Measurements from ENCODE around the gene NELFE.

The NELFE gene

GRCh38 chr6:31966997-31967925 is 8.5 kb upstream of the NELFE start:
- Histone ChIP-seq H3K4me3 (IDR thresholded peaks at IDR 0.05; ENCODE audit: insufficient read depth, low read depth, low read length) (no peak overlapping the region), H3K79me2 (ENCODE audit: insufficient read depth, low read depth) (no peaks in the 10 kb centered on the region), H3K4me2 (no peak overlapping the region), H3K27ac (no peak overlapping the region), H2AFZ (ENCODE audit: low read depth) (no peak overlapping the region), H4K20me1 (ENCODE audit: insufficient read depth) (no peaks in the 10 kb centered on the region), H3K27me3 (ENCODE audit: insufficient read depth, low read depth) (no peaks in the 10 kb centered on the region), H3K36me3 (ENCODE audit: insufficient read depth) (0 out of 2 replicates have a peak, but pooled peaks cover under 1% of the 10 kb centered on the region), H3K4me1 (ENCODE audit: low read depth, poor library complexity, severe bottlenecking) (peaks cover 4% of the 10 kb centered on the region), H3K9ac (no peak overlapping the region)
- TF ChIP-seq CTCF (conservative IDR thresholded peaks at IDR 0.05; ENCODE audit: low read depth, low read length) = no peak

- H3K27ac ChIP-seq = no peak overlapping the region
- no peak overlapping the region for H2AFZ ChIP-seq (ENCODE audit: low read depth)
- H3K36me3 ChIP-seq (ENCODE audit: insufficient read depth) = peaks cover 8% of the 10 kb centered on the region; the same call in 1 of the 2 replicates
- no peak for TF ChIP-seq CTCF (conservative IDR thresholded peaks at IDR 0.05; ENCODE audit: low read depth, low read length)
- H4K20me1 ChIP-seq (ENCODE audit: insufficient read depth) = no peaks in the 10 kb centered on the region
- no peak overlapping the region for H3K4me2 ChIP-seq
- H3K79me2 ChIP-seq (ENCODE audit: insufficient read depth, low read depth) = no peaks in the 10 kb centered on the region
- H3K4me1 ChIP-seq (ENCODE audit: low read depth, poor library complexity, severe bottlenecking) = peaks cover 4% of the 10 kb centered on the region
- H3K4me3 ChIP-seq (IDR thresholded peaks at IDR 0.05; ENCODE audit: insufficient read depth, low read depth, low read length) = no peak overlapping the region
- H3K27me3 ChIP-seq (ENCODE audit: insufficient read depth, low read depth) = no peaks in the 10 kb centered on the region
- H3K9ac ChIP-seq = no peak overlapping the region
These were observed 7.7 kb upstream of the NELFE start for GRCh38 chr6:31966506-31966905.

- H4K20me1 ChIP-seq (ENCODE audit: insufficient read depth) = no peaks in the 10 kb centered on the region
- H3K4me2 ChIP-seq = no peak overlapping the region
- H3K4me1 ChIP-seq (ENCODE audit: low read depth, poor library complexity, severe bottlenecking) = no peaks in the 10 kb centered on the region
- no peak overlapping the region for H3K4me3 ChIP-seq (IDR thresholded peaks at IDR 0.05; ENCODE audit: insufficient read depth, low read depth, low read length)
- no peak overlapping the region for H3K27ac ChIP-seq
- H3K27me3 ChIP-seq (ENCODE audit: insufficient read depth, low read depth) = no peaks in the 10 kb centered on the region
- no peak overlapping the region for H2AFZ ChIP-seq (ENCODE audit: low read depth)
- H3K36me3 ChIP-seq (ENCODE audit: insufficient read depth) = peaks cover 8% of the 10 kb centered on the region; the same call in 1 of the 2 replicates
- no peaks in the 10 kb centered on the region for H3K79me2 ChIP-seq (ENCODE audit: insufficient read depth, low read depth)
- no peak overlapping the region for H3K9ac ChIP-seq
- TF ChIP-seq CTCF (conservative IDR thresholded peaks at IDR 0.05; ENCODE audit: low read depth, low read length) = no peak
These were observed 6.9 kb upstream of the NELFE start for GRCh38 chr6:31965700-31966099.

- peaks cover 8% of the 10 kb centered on the region; the same call in 1 of the 2 replicates for H3K36me3 ChIP-seq (ENCODE audit: insufficient read depth)
- H3K4me3 ChIP-seq (IDR thresholded peaks at IDR 0.05; ENCODE audit: insufficient read depth, low read depth, low read length) = no peak overlapping the region
- H3K27me3 ChIP-seq (ENCODE audit: insufficient read depth, low read depth) = no peaks in the 10 kb centered on the region
- no peak for TF ChIP-seq CTCF (conservative IDR thresholded peaks at IDR 0.05; ENCODE audit: low read depth, low read length)
- H3K79me2 ChIP-seq (ENCODE audit: insufficient read depth, low read depth) = no peaks in the 10 kb centered on the region; the same call in 1 of the 2 replicates
- no peak overlapping the region for H2AFZ ChIP-seq (ENCODE audit: low read depth)
- no peaks in the 10 kb centered on the region for H4K20me1 ChIP-seq (ENCODE audit: insufficient read depth)
- H3K4me1 ChIP-seq (ENCODE audit: low read depth, poor library complexity, severe bottlenecking) = no peaks in the 10 kb centered on the region
- no peak overlapping the region for H3K27ac ChIP-seq
- no peak overlapping the region for H3K4me2 ChIP-seq
- H3K9ac ChIP-seq = no peak overlapping the region
These were observed 5.2 kb upstream of the NELFE start for GRCh38 chr6:31963921-31964320.

Measured in KMS-11 (cell line).